ENCODE measurements around the gene TBX18. TPM values are rescaled to one million over a fixed set of nuclear protein-coding genes. Genes with fewer than 3 reads are reported as not detected.
A peak's percentile ranks its signal among the peaks of the same experiment; 100 is the strongest.

Gene TBX18
- total RNA-seq, 1 experiment from 2014 or later = not detected

DNA sequence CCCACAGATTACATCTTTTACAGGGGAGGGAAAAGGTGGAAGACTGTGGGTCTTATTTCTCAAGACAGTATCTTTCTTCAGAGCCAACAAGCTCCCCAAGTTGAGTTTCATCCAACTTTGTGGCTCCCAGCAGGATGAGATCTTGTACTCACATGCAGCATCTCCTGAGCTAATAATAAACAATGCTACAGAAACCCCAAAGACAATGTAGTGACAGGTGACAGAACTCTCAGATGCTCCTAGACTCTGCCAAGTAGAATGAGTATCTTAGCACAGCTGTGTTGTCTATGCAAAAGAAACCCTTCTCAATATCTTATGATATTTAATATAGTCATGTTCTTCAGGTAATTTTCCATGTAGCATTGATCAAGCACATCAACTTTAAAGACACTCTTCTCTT lies 90.0 kb downstream of the TBX18 start:
- no peak for DNase-seq (ENCODE audit: low spot score)

- DNase-seq (ENCODE audit: low spot score) = no peak
Observed at GRCh38 chr6:84671183-84671582, 93.2 kb downstream of the TBX18 start.

GRCh38 chr6:84669945-84670344 lies 94.5 kb downstream of the TBX18 start:
- DNase-seq (ENCODE audit: low spot score) = no peak

GRCh38 chr6:84667252-84668213 lies 96.9 kb downstream of the TBX18 start:
- DNase-seq (ENCODE audit: low spot score) = no peak

DNA sequence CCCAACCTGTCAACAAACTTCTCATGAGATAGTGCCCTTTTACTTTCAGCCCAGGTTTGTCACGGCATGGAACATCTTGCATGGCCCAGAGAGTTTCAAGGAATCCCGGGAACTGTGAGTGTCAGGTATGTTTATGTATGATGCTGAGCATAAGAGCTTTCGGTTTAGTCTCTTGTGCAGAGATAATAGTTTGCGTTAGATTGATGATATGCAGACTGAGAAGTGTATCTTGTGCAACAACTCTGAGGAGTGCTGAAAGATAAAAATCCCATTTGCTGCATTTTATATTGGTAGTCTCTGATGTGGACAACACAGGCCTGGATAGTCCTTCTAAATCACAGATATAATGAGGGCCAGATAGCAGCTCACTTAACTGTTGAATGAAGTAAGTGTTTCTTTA lies 99.0 kb downstream of the TBX18 start:
- no peak for DNase-seq (ENCODE audit: low spot score)

DNA sequence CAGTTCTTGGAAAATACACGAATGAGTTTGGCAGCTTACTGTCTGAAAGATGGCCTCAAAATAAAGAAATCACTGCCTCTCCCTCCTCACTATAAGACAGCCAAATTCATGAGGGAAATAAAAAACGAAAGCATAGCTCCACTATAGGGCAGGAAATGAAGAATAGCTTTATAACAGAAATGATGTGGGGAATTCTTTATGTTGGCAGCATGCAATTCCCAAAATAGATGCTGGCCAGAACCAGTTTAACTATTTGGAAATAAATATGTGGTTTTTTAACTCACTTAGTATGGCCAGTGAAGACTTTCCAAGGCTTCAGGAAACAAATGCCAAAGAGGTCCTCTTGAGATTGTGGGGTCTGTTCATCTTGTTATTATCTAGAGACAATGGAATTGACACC lies 100.5 kb downstream of the TBX18 start:
- no peak for DNase-seq (ENCODE audit: low spot score)

DNA sequence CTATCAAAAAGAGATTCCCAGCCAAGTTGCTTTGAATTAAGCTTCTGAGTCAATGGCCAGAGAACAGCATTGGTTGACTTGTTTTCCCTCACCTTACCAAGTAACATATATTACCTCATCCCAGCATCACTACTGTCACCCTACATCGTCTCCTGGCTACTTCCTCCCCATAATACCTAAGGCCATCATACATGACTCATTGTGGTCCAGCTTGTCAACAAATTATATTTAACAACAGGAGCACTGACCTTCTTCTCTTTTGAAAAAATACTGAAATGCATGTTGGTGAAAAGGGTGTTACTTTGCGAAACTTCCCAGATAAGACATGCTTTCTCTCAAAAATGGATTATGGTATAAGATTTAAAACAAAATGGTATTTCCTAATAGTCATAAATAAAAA lies 106.9 kb downstream of the TBX18 start:
- no peak for DNase-seq (ENCODE audit: low spot score)

DNA sequence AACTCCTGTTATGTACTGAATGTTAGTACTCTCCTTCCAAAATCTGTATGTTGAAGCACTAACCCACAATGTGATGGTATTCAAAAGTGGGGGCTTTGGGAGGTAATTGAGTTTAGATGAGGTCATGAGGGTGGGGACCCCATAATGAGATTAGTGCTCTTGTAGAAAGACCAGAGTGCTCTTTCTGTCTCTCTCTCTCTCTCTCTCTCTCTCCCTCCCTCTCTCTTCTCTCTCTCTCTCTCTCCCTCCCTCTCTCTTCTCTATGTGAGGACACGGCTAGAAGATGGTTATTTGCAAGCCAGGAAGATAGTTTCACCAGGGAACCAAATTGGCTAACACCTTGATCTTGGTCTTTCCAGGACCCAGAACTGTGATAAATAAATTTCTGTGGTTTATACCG lies 107.4 kb downstream of the TBX18 start:
- DNase-seq (ENCODE audit: low spot score) = no peak

GRCh38 chr6:84653027-84653551 lies 111.3 kb downstream of the TBX18 start:
- no peak for DNase-seq (ENCODE audit: low spot score)

DNA sequence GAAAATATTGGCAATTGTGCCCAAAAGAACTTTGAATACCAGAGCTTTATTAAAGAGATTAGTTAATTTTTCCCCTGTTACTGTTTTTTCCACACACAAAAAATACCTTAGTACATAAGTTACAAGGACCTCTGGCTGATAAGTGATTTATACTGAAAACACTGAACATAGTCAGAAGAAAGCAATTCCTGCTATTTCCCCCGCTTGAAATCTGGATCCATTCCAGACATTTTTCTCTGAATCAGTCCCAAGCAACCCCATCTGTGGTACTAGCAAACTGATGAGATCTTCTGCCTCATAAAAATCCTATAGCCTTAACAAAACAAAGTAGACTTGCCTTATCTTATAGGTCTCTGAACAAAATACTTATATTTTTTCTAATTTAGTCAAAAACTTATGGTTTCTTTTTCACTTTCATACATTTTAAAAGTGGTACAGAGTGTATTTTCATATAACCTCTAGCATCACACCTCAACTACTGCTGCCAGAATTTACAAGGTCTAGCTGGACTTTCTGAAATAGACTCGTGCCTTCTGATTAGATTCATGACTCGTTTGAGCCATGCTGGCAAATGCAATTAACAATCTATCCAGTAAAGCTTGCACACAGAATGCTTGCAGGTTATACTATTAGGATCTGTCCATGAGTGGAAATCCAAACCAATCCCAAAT lies 111.9 kb downstream of the TBX18 start:
- no peak for DNase-seq (ENCODE audit: low spot score)

DNA sequence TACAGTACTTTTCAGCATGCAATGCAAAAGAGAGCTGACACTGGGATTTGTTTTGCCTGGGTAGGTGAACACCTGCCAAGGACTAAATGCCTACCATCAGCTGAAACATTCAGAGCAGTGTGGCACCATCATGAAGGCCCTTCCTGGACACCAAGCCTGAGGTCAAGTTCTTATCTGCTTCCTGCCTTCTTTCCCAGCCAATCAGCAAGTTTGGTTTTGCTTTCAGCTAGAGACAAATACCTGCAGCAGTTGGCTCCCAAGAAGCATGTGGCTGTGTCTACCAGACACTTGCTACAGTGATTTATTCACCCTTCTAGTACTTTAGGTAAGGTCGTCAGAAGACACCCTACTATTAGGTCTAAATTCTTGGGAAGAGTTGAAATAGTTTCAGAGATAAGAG lies 112.8 kb downstream of the TBX18 start:
- DNase-seq (ENCODE audit: low spot score) = no peak

DNA sequence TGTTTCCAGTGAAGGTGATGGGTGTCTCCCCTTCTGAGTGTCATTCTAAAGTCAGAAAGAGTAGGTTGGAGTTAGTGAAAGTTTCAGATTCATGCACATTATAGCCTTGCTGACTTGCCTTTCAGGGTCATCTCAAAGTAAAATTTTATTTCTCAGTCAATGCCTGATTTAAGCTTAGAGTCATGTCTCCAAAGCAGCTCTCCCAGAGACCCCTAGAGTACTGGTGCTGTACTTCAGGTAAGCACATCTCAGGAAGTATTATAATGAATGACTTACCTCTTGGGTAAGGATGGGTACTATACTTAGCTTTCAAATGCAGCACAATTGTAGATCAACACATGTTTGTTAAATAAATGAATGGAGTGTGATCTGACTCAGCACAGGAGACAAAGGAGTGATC lies 116.0 kb downstream of the TBX18 start:
- DNase-seq (ENCODE audit: low spot score) = no peak

- peak; percentile 52 for DNase-seq (ENCODE audit: low spot score)
Observed at GRCh38 chr6:84645563-84646266, 118.7 kb downstream of the TBX18 start.

- DNase-seq (ENCODE audit: low spot score) = peak; percentile 72
Observed at GRCh38 chr6:84645000-84645399, 119.4 kb downstream of the TBX18 start.

GRCh38 chr6:84643778-84644177 lies 120.6 kb downstream of the TBX18 start:
- peak; percentile 50 for DNase-seq (ENCODE audit: low spot score)

DNA sequence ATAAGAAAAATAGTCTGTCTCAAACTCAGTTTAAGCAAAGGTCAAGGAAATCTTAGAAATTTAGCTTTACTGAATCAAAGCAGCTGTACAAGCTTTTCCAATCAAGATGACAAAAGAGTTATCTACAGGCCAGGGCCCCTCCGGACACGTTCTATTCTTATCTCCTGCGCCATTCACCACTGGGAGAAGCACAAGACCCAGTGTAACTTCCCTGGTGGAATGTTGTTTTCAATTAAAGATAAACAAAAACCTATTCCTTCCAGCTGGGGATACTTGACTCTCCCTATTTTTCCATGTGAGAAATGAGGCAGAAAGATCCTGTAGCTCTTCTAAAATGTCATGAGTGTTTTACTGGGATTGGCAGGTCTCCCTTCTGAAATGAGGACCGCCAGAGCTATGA lies 123.3 kb downstream of the TBX18 start:
- DNase-seq (ENCODE audit: low spot score) = no peak

- DNase-seq (ENCODE audit: low spot score) = no peak
Observed at GRCh38 chr6:84639396-84639795, 125.0 kb downstream of the TBX18 start.

GRCh38 chr6:84638286-84638685 lies 126.1 kb downstream of the TBX18 start:
- no peak for DNase-seq (ENCODE audit: low spot score)

Measured in HT-29 (cell line).